LHCN-M2 (cell line): ENCODE results near the gene KCTD6. TPM values are rescaled to one million over a fixed set of nuclear protein-coding genes. Genes with fewer than 3 reads are reported as not detected.

ENCODE experiments used
- DNase-seq: peaks from one replicate; pipeline ENCODE4 v3.0.0-alpha.2; 2012; ENCODE audit warnings: low read depth
- polyA plus RNA-seq: library from polyadenylated mRNA; unstranded; fragments of >200 nt; gene quantifications from one replicate; pipeline ENCODE4 v1.2.1, GENCODE V29; 2012; ENCODE audit warnings: missing spikeins
- total RNA-seq: library from RNA; depleted of rRNA; stranded (reverse); fragments of >200 nt; gene quantifications from 2 replicates; pipeline ENCODE4 v1.2.3, GENCODE V29; 2014; rRNA removed

Gene KCTD6
- 7.1 and 10.7 TPM in 2 replicates for total RNA-seq
- polyA plus RNA-seq: 3.7 TPM

GRCh38 chr3:58491506-58492402 is at the start of gene KCTD6:
Gene KCTD6, plus strand, starts transcription at chr3:58492096. Its CDS starts 6,660 bp downstream, at chr3:58498756.
- DNase-seq: peak; percentile 89

- DNase-seq: no peak
These were observed 39.7 kb upstream of the KCTD6 start for GRCh38 chr3:58452176-58452575.

- DNase-seq: no peak
These were observed 32.7 kb upstream of the KCTD6 start for GRCh38 chr3:58459160-58459559.

- no peak for DNase-seq
These were observed 29.1 kb upstream of the KCTD6 start for GRCh38 chr3:58462829-58463180.

- DNase-seq: peak; percentile 94
These were observed 28.5 kb upstream of the KCTD6 start for GRCh38 chr3:58463181-58463941.

GRCh38 chr3:58463942-58464271 is 28.0 kb upstream of the KCTD6 start:
- no peak for DNase-seq

- DNase-seq: no peak
These were observed 27.0 kb upstream of the KCTD6 start for GRCh38 chr3:58464866-58465265.

GRCh38 chr3:58466899-58467563 is 24.9 kb upstream of the KCTD6 start:
- DNase-seq: no peak

GRCh38 chr3:58469096-58469495 is 22.8 kb upstream of the KCTD6 start:
- no peak for DNase-seq

- DNase-seq: no peak
These were observed 21.4 kb upstream of the KCTD6 start for GRCh38 chr3:58470363-58471024.

GRCh38 chr3:58471025-58471887 is 20.6 kb upstream of the KCTD6 start:
- peak; percentile 96 for DNase-seq

- DNase-seq: no peak
These were observed 18.6 kb upstream of the KCTD6 start for GRCh38 chr3:58473275-58473674.

- DNase-seq: no peak
These were observed 17.5 kb upstream of the KCTD6 start for GRCh38 chr3:58474348-58474911.

- peak; percentile 71 for DNase-seq
These were observed 16.8 kb upstream of the KCTD6 start for GRCh38 chr3:58474967-58475578.

GRCh38 chr3:58478781-58479180 is 13.1 kb upstream of the KCTD6 start:
- DNase-seq: no peak

GRCh38 chr3:58480309-58480708 is 11.6 kb upstream of the KCTD6 start:
- no peak for DNase-seq

GRCh38 chr3:58482917-58483636 is 8.8 kb upstream of the KCTD6 start:
- no peak for DNase-seq

GRCh38 chr3:58484045-58484721 is 7.7 kb upstream of the KCTD6 start:
- no peak for DNase-seq

- no peak for DNase-seq
These were observed 7.2 kb upstream of the KCTD6 start for GRCh38 chr3:58484722-58485069.
